Lower leg skin (tissue), 3 donors: ENCODE data around the gene ASB9.

Experiments used
- CTCF ChIP-seq, 3 donors: fragments of 450-650 bp; IDR thresholded peaks; one replicate each; pipeline ENCODE4 v1.5.1; 2016; ENCODE audit warnings: antibody characterized with exemption in 3 of 3, mild to moderate bottlenecking in 3 of 3, moderate library complexity in 2 of 3
- POLR2A ChIP-seq, 2 donors: fragments of 450-650 bp; IDR thresholded peaks; one replicate each; pipeline ENCODE4 v1.6.1; 2016 to 2017; ENCODE audit warnings: antibody characterized with exemption in 2 of 2, mild to moderate bottlenecking in 1 of 2, moderate library complexity in 1 of 2

DNA sequence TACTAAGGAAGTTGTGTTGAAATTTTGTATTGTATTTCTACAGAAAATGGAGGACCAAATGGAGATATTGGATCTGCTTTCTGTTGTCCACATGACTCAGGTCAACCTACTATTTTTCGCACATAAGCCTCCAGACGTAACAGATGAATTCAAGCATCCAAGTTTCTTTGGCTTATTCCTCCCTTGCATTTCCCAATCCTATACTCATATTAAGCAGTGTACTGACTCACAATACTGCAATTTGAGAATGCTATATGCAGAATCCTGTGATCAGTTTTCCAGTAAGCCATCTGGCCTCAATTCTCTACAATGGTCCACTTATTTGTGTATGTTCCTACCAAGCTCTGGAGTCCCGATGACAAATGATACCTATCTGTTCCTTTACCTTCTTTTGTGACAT is 75.7 kb downstream of the ASB9 start:
- TF ChIP-seq POLR2A (IDR thresholded peaks at IDR 0.05) (no peak), CTCF (IDR thresholded peaks at IDR 0.05) (no peak)
